Measurements from ENCODE around the gene EMD. TPM values are rescaled to one million over a fixed set of nuclear protein-coding genes. Genes with fewer than 3 reads are reported as not detected.

EMD gene
- total and polyA plus RNA-seq, 2 donors (not counting 1 experiment from before 2014, with no cell fraction given): 81.7 to 132 TPM

- POLR2A ChIA-PET: interaction anchor here (0.8 to 4.5 kb wide), 3 partner anchors 10 to 139 kb away, joined by 3 to 31 read pairs (median 3); partner anchors contain the start of genes IKBKG and RPL10
- H3K4me1 ChIP-seq (ENCODE audit: control insufficient read depth in 2 of 2, insufficient read depth in 2 of 2, low read length in 2 of 2): peaks cover 8 to 38% of the 10 kb centered on the region in 2 donors
- peak overlapping the region; percentile 77 for H3K4me2 ChIP-seq (replicated peaks; ENCODE audit: low read depth, low read length, poor library complexity, severe bottlenecking)
- H3K36me3 ChIP-seq (replicated peaks in 1 of 2; ENCODE audit: control extremely low read depth in 1 of 2, control insufficient read depth in 1 of 2, extremely low read depth in 1 of 2, insufficient read depth in 2 of 2, low read length in 1 of 2): peaks cover 0 to under 1% of the 10 kb centered on the region in 2 experiments
- WGBS (ENCODE audit: insufficient coverage): 40% methylated on average over 2 of the region's 10 CpGs
- no peaks in the 10 kb centered on the region for H4K20me1 ChIP-seq (ENCODE audit: control insufficient read depth, insufficient read depth, low read length, poor library complexity, severe bottlenecking)
- H3K4me3 ChIP-seq (ENCODE audit: control extremely low read depth in 1 of 5, extremely low read depth in 1 of 5, insufficient read depth in 1 of 5, low read depth in 2 of 5, low read length in 4 of 5): peak overlapping the region; percentile 28 to 45 (median 36)
- Mint-ChIP-seq H3K4me3 (peak overlapping the region; percentile 79), H3K4me1 (peaks cover 31% of the 10 kb centered on the region), H3K27ac (peak overlapping the region; percentile 88), H3K9me3 (ENCODE audit: insufficient read depth) (no peaks in the 10 kb centered on the region), H3K27me3 (no peaks in the 10 kb centered on the region)
- H3K9ac ChIP-seq (ENCODE audit: low read length): peak overlapping the region; percentile 37
- intact Hi-C loops (cut with micrococcal nuclease): no loop called here
- TF ChIP-seq EZH2 (IDR thresholded peaks at IDR 0.05; ENCODE audit: borderline replicate concordance, insufficient read depth, low read depth, low read length, poor library complexity, severe bottlenecking): no peak
- TF ChIP-seq CTCF (IDR thresholded peaks at IDR 0.05): no peak
- peak overlapping the region; percentile 60 for H2AFZ ChIP-seq (ENCODE audit: insufficient read depth, low read depth, low read length, poor library complexity, severe bottlenecking)
- H3K27me3 ChIP-seq (replicated peaks in 1 of 4; ENCODE audit: control extremely low read depth in 1 of 4, control insufficient read depth in 3 of 4, insufficient read depth in 4 of 4, low read length in 3 of 4): no peaks in the 10 kb centered on the region
- H3K9me3 ChIP-seq (ENCODE audit: control extremely low read depth in 1 of 3, control insufficient read depth in 2 of 3, insufficient read depth in 1 of 3, low read length in 2 of 3): no peaks in the 10 kb centered on the region
- CTCF ChIA-PET: interaction anchor here (0.6 to 2.4 kb wide), 3 partner anchors 9 to 604 kb away, joined by 3 to 7 read pairs (median 3); partner anchors contain the start of gene RPL10
- DNase-seq (no peak), ATAC-seq (ENCODE audit: low read depth) (peak; percentile 3)
- peak overlapping the region; percentile 69 for H3K27ac ChIP-seq (ENCODE audit: low read length in 2 of 2)
- H3K79me2 ChIP-seq (ENCODE audit: control insufficient read depth, insufficient read depth, low read length): no peaks in the 10 kb centered on the region
Observed at GRCh38 chrX:154408659-154409221, 29.6 kb downstream of the EMD start.

Measured in B cell (primary cell).